ENCODE data around the gene SPON1. TPM values are rescaled to one million over a fixed set of nuclear protein-coding genes. Genes with fewer than 3 reads are reported as not detected.

Gene SPON1
- total RNA-seq, 4 donors from 2014 or later = 80.2 to 141 (median 103) TPM

DNA sequence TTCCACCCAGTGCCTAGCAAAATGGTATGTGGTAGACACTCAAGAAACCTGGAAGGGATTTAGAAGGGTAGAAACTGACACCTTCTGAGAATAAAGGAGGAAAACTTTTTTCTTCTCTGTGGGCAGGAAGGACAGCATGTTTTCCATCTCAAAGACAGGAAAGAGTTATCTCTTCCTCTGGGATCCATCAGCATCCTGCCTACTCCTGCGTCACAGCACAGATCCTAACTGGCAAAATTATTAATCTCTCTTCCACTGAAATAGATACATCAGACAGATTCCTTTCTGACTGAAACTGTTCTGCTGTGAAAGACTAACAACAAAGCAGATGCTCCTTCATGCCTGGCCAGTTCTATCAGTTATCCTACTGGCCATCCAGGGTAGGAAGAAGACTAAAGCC is 147.2 kb downstream of the SPON1 start:
- TF ChIP-seq, protein P1, sequence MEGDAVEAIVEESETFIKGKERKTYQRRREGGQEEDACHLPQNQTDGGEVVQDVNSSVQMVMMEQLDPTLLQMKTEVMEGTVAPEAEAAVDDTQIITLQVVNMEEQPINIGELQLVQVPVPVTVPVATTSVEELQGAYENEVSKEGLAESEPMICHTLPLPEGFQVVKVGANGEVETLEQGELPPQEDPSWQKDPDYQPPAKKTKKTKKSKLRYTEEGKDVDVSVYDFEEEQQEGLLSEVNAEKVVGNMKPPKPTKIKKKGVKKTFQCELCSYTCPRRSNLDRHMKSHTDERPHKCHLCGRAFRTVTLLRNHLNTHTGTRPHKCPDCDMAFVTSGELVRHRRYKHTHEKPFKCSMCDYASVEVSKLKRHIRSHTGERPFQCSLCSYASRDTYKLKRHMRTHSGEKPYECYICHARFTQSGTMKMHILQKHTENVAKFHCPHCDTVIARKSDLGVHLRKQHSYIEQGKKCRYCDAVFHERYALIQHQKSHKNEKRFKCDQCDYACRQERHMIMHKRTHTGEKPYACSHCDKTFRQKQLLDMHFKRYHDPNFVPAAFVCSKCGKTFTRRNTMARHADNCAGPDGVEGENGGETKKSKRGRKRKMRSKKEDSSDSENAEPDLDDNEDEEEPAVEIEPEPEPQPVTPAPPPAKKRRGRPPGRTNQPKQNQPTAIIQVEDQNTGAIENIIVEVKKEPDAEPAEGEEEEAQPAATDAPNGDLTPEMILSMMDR (IDR thresholded peaks at IDR 0.05) = no peak
- ATAC-seq (ENCODE audit: low FRiP score) = no peak
- DNase-seq (ENCODE audit: low spot score) = no peak

DNA sequence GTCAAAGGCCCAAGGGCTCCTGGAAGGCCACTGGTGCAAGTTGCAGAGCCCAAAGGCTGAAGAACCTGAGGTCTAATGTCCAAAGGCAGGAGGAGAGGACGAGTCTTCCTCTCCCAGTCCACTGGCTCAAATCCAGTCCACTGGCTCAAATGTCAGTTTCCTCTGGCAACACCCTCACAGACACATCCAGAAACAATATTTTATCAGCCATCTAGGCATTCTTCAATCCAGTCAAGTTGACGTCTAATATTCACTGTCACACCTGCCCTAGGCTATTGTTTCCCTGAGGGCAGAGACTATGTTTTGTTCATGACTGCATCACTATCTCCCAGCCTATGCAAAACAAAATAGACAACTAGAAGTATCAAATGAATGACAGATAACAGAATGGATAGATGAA is 148.1 kb downstream of the SPON1 start:
- ATAC-seq (ENCODE audit: low FRiP score) (no peak), DNase-seq (ENCODE audit: low spot score) (no peak)
- TF ChIP-seq, protein P1 (IDR thresholded peaks at IDR 0.05) = no peak

GRCh38 chr11:14111496-14111895 is 149.0 kb downstream of the SPON1 start:
- no peak for ATAC-seq (ENCODE audit: low FRiP score)
- no peak for DNase-seq (ENCODE audit: low spot score)
- TF ChIP-seq, protein P1 (IDR thresholded peaks at IDR 0.05) = no peak

DNA sequence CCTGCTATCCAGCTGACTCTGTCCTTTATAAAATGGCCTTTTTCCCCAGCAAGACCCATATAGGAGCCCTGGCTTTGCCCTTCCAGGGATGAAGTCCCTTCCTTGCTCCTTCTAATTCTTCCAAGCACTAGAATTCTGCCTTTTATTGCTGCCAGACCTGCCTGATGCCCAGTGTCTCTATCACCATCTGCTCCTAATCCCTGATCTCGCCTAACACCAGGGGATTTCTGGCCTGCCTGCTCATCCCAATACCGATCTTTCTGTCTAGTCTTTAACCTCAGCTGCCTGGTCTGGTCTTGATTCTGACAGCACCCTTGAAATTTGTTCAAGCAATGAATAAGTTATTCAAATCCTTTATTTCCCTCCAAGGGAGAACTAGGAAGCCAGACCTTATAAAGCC is 150.2 kb downstream of the SPON1 start:
- TF ChIP-seq, protein P1 (IDR thresholded peaks at IDR 0.05) = no peak
- DNase-seq (ENCODE audit: low spot score) = no peak
- no peak for ATAC-seq (ENCODE audit: low FRiP score)

GRCh38 chr11:14114269-14114668 is 151.7 kb downstream of the SPON1 start:
- TF ChIP-seq, protein P1 (IDR thresholded peaks at IDR 0.05) = no peak
- ATAC-seq (ENCODE audit: low FRiP score) = no peak

DNA sequence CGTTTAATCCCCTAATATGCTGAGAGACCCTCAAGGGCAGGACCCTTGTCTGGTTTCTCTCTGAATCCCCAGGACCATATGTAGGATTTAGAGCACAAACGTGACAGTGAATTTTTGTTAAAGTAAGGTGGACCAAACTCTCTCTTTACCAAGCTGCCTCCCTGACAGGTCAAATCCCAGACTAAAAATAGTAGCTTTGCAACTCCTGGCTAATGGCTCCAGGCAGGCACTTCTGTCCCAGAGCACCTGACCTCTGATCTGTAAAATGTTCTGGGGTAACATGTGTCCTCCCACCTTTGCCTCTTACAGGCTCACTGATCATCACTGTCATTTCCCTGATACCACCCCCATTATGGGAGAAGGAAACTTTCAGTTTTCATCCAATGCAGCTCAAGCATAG is 152.3 kb downstream of the SPON1 start:
- TF ChIP-seq, protein P1 (IDR thresholded peaks at IDR 0.05) = no peak
- DNase-seq (ENCODE audit: low spot score) (no peak), ATAC-seq (ENCODE audit: low FRiP score) (no peak)

More at GRCh38 chr11:14114269-14114668, 151.7 kb downstream of the SPON1 start:
- DNase-seq (ENCODE audit: low spot score) = no peak

DNA sequence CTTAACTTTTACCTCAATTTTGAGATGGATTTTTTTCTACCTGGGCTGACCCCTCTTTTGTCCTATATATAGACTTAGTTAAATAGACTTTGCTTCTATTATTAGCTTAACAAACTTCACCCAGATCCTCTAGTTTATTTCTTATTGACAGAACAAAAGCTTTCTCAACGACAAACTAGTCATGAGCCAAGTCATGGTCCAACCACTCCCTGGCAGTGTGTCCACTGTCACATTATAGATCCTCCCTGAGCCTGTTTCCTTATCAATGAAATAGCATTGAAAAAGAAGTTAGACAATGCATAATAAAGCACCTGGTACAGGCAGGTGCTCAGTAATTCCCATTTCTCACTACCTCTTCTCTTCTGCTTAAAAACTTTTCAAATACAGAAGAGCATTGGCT is 155.1 kb downstream of the SPON1 start:
- no peak for DNase-seq (ENCODE audit: low spot score)
- no peak for ATAC-seq (ENCODE audit: low FRiP score)
- TF ChIP-seq, protein P1 (IDR thresholded peaks at IDR 0.05) = no peak
